Body of pancreas (tissue), 4 donors: Measurements from ENCODE around the gene MIS18A. TPM values are rescaled to one million over a fixed set of nuclear protein-coding genes. Genes with fewer than 3 reads are reported as not detected.

Experiments
- ATAC-seq: fragments of 150-250 bp; one replicate; pipeline ENCODE4 v1.9.1; 2016
- DNase-seq, 4 donors: peaks; one replicate each; pipeline ENCODE4 v3.0.0-alpha.2; 2019
- H3K27ac ChIP-seq, 4 donors: fragments of 200-600 bp; sonication (generic); 1 replicate in 3 of 4; 2 replicates in 1 of 4; pipeline versions ENCODE4 v1.5.1 to v1.6.1; 2016 to 2019; ENCODE audit warnings: mild to moderate bottlenecking in 1 of 4, mixed read lengths in 1 of 4, moderate library complexity in 1 of 4
- H3K27me3 ChIP-seq, 2 donors: fragments of 200-600 bp; sonication (generic); one replicate each; pipeline ENCODE4 v1.6.0; 2016; ENCODE audit warnings: mild to moderate bottlenecking in 1 of 2
- H3K36me3 ChIP-seq, 2 donors: fragments of 200-600 bp; sonication (generic); replicated peaks in 1 of 2; 2 replicates each; pipeline ENCODE4 v1.5.1; 2016; ENCODE audit warnings: low read depth in 2 of 2; ENCODE audit not compliant: insufficient read depth in 1 of 2
- H3K4me1 ChIP-seq: fragments of 200-600 bp; sonication (generic); one replicate; pipeline ENCODE4 v1.6.0; 2016
- H3K4me3 ChIP-seq, 2 donors: fragments of 200-600 bp; sonication (generic); 1 replicate in 1 of 2; 2 replicates in 1 of 2; pipeline ENCODE4 v1.5.1; 2016 to 2019
- H3K9me3 ChIP-seq, 3 donors: fragments of 200-600 bp; sonication (generic); 1 replicate in 2 of 3; 2 replicates in 1 of 3; pipeline ENCODE4 v1.5.1; 2016
- CTCF ChIP-seq, 7 experiments: fragments of 450-650 bp in 4 of 7; fragments of 200-600 bp in 3 of 7; sonication (generic) in 3 of 7; IDR thresholded peaks; one replicate each; pipeline ENCODE4 v1.5.1; 2016 to 2019; ENCODE audit warnings: antibody characterized with exemption in 7 of 7
- POLR2A ChIP-seq, 3 donors: fragments of 450-650 bp; IDR thresholded peaks; one replicate each; pipeline ENCODE4 v1.6.1; 2016; ENCODE audit warnings: antibody characterized with exemption in 3 of 3, mild to moderate bottlenecking in 2 of 3
- WGBS, 2 donors: methylation state at CpG; one replicate each; pipeline ENCODE4 v1.1.5; 2017; 5-methylcytosine and 5-hydroxymethylcytosine counted together
- intact Hi-C: fragments of 100-400 bp; cut with DNase I; formaldehyde crosslinking; loops from one replicate; pipeline ENCODE4 v1.15.1; 2023
- total RNA-seq, 2 donors: library from RNA; depleted of rRNA; stranded (reverse); fragments of >200 nt; gene quantifications; one replicate each; pipeline ENCODE4 v1.1.0, GENCODE V29; 2016

Gene MIS18A
- total RNA-seq, 2 donors from 2014 or later: 4.3 to 5.2 TPM

GRCh38 chr21:32322103-32322502, 43.3 kb upstream of the MIS18A start:
- Histone ChIP-seq H3K36me3 (peaks cover 11 to 66% of the 10 kb centered on the region in 2 donors), H3K27ac (no peak overlapping the region), H3K4me3 (no peak overlapping the region), H3K4me1 (no peaks in the 10 kb centered on the region), H3K27me3 (no peaks in the 10 kb centered on the region), H3K9me3 (no peaks in the 10 kb centered on the region)
- intact Hi-C loops: no loop called here
- DNase-seq (no peak), ATAC-seq (no peak)
- 85 to 89% methylated on average over 12 of the region's 12 CpGs for WGBS, 2 donors
- TF ChIP-seq POLR2A (IDR thresholded peaks at IDR 0.05): no peak
- TF ChIP-seq CTCF (IDR thresholded peaks at IDR 0.05): no peak

GRCh38 chr21:32321480-32321879, 42.6 kb upstream of the MIS18A start:
- TF ChIP-seq CTCF (IDR thresholded peaks at IDR 0.05) (no peak), POLR2A (IDR thresholded peaks at IDR 0.05) (no peak)
- peaks cover 11 to 66% of the 10 kb centered on the region in 2 donors for H3K36me3 ChIP-seq
- intact Hi-C loops: no loop called here
- no peak overlapping the region for H3K4me3 ChIP-seq
- H3K27me3 ChIP-seq: no peaks in the 10 kb centered on the region
- no peaks in the 10 kb centered on the region for H3K9me3 ChIP-seq
- no peaks in the 10 kb centered on the region for H3K4me1 ChIP-seq
- DNase-seq: no peak
- ATAC-seq: no peak
- WGBS, 2 donors: 93 to 96% methylated on average over 11 to 13 of the region's 13 CpGs
- no peak overlapping the region for H3K27ac ChIP-seq

GRCh38 chr21:32320726-32321125, 41.9 kb upstream of the MIS18A start:
- intact Hi-C loops: no loop called here
- peaks cover 11 to 67% of the 10 kb centered on the region in 2 donors for H3K36me3 ChIP-seq
- no peaks in the 10 kb centered on the region for H3K9me3 ChIP-seq
- H3K4me3 ChIP-seq: no peak overlapping the region
- H3K4me1 ChIP-seq: no peaks in the 10 kb centered on the region
- ATAC-seq (no peak), DNase-seq (no peak)
- H3K27ac ChIP-seq: no peak overlapping the region
- 83 to 91% methylated on average over 7 to 13 of the region's 13 CpGs for WGBS, 2 donors
- H3K27me3 ChIP-seq: no peaks in the 10 kb centered on the region
- TF ChIP-seq POLR2A (IDR thresholded peaks at IDR 0.05): no peak
- no peak for TF ChIP-seq CTCF (IDR thresholded peaks at IDR 0.05)

- ATAC-seq (no peak), DNase-seq (no peak)
- Histone ChIP-seq H3K36me3 (peaks cover 11 to 66% of the 10 kb centered on the region in 2 donors), H3K4me3 (no peak overlapping the region), H3K27ac (no peak overlapping the region), H3K9me3 (no peaks in the 10 kb centered on the region), H3K27me3 (no peaks in the 10 kb centered on the region), H3K4me1 (no peaks in the 10 kb centered on the region)
- intact Hi-C loops: no loop called here
- TF ChIP-seq POLR2A (IDR thresholded peaks at IDR 0.05): no peak
- no peak for TF ChIP-seq CTCF (IDR thresholded peaks at IDR 0.05)
- 82 to 91% methylated on average over 4 to 6 of the region's 6 CpGs for WGBS, 2 donors
Measured at GRCh38 chr21:32320059-32320458, 41.2 kb upstream of the MIS18A start.

- TF ChIP-seq CTCF (IDR thresholded peaks at IDR 0.05) (no peak), POLR2A (IDR thresholded peaks at IDR 0.05) (no peak)
- Histone ChIP-seq H3K27me3 (no peaks in the 10 kb centered on the region), H3K27ac (no peak overlapping the region), H3K36me3 (peaks cover 7 to 65% of the 10 kb centered on the region in 2 donors), H3K4me1 (no peaks in the 10 kb centered on the region), H3K4me3 (no peak overlapping the region), H3K9me3 (no peaks in the 10 kb centered on the region)
- DNase-seq (no peak), ATAC-seq (no peak)
- WGBS, 2 donors: 84 to 92% methylated on average over 7 of the region's 7 CpGs
- intact Hi-C loops: no loop called here
Measured at GRCh38 chr21:32319012-32319411, 40.2 kb upstream of the MIS18A start.
